ENCODE results near the gene CDC42BPG.

GRCh38 chr11:64804346-64805210 lies 39.9 kb downstream of the CDC42BPG start:
- TF ChIP-seq CTCF (IDR thresholded peaks at IDR 0.05) = no peak
- TF ChIP-seq POLR2A (IDR thresholded peaks at IDR 0.05) = no peak

All from body of pancreas (tissue), 4 donors.